GM23338 (cell line): Measurements from ENCODE around the gene GRID2. TPM values are rescaled to one million over a fixed set of nuclear protein-coding genes. Genes with fewer than 3 reads are reported as not detected.

Source experiments
- ATAC-seq: fragments of 200-7000 bp; cut with Tn5 transposase; 3 replicates; pipeline ENCODE4 v1.9.1; 2020
- DNase-seq: peaks from one replicate; pipeline ENCODE4 v3.0.0-alpha.2; 2015; ENCODE audit warnings: low spot score
- H2AFZ ChIP-seq: fragments of 200-600 bp; sonication (generic); 2 replicates; pipeline ENCODE4 v1.8.0; 2016; ENCODE audit warnings: antibody characterized with exemption, mild to moderate bottlenecking, moderate library complexity
- H3F3A ChIP-seq: fragments of 200-600 bp; sonication (generic); replicated peaks from 2 replicates; pipeline ENCODE4 v1.8.0; 2017; ENCODE audit warnings: antibody characterized with exemption, mixed run types, low read depth
- H3K27ac ChIP-seq: fragments of 200-600 bp; sonication (generic); 2 replicates; pipeline ENCODE4 v1.6.1; 2016; ENCODE audit warnings: low read depth
- H3K27me3 ChIP-seq: fragments of 200-600 bp; sonication (generic); 2 replicates; pipeline ENCODE4 v1.8.0; 2016; ENCODE audit warnings: mild to moderate bottlenecking, mixed run types, moderate library complexity; ENCODE audit not compliant: insufficient read depth
- H3K36me3 ChIP-seq: fragments of 200-600 bp; sonication (generic); 2 replicates; pipeline ENCODE4 v1.8.0; 2016; ENCODE audit warnings: mild to moderate bottlenecking; ENCODE audit not compliant: insufficient read depth
- H3K4me1 ChIP-seq: fragments of 200-600 bp; sonication (generic); 2 replicates; pipeline ENCODE4 v1.8.0; 2016; ENCODE audit warnings: mild to moderate bottlenecking, moderate library complexity; ENCODE audit not compliant: insufficient read depth
- H3K4me2 ChIP-seq: fragments of 200-600 bp; sonication (generic); 2 replicates; pipeline ENCODE4 v1.7.1; 2017; ENCODE audit warnings: mixed run types
- H3K4me3 ChIP-seq: fragments of 200-600 bp; sonication (generic); 2 replicates; pipeline ENCODE4 v1.6.1; 2016; ENCODE audit warnings: mixed run types
- H3K79me2 ChIP-seq: fragments of 200-600 bp; sonication (generic); replicated peaks from 2 replicates; pipeline ENCODE4 v1.8.0; 2017; ENCODE audit warnings: mild to moderate bottlenecking; ENCODE audit not compliant: insufficient read depth
- H3K9me2 ChIP-seq: fragments of 200-600 bp; sonication (generic); 2 replicates; pipeline ENCODE4 v1.8.0; 2017; ENCODE audit not compliant: insufficient read depth
- H4K20me1 ChIP-seq: fragments of 200-600 bp; sonication (generic); replicated peaks from 2 replicates; pipeline ENCODE4 v1.8.0; 2017; ENCODE audit warnings: mild to moderate bottlenecking; ENCODE audit not compliant: insufficient read depth
- H3K27ac Mint-ChIP-seq: 2 replicates; pipeline ENCODE4 v1.8.0; 2020; ENCODE audit warnings: inconsistent platforms, mild to moderate bottlenecking, moderate library complexity, mixed read lengths
- H3K27me3 Mint-ChIP-seq: 3 replicates; pipeline ENCODE4 v1.8.0; 2022; ENCODE audit warnings: low read depth, mild to moderate bottlenecking, moderate library complexity, mixed read lengths, inconsistent platforms; ENCODE audit not compliant: insufficient read depth, poor library complexity
- H3K36me3 Mint-ChIP-seq: 3 replicates; pipeline ENCODE4 v1.8.0; 2021; ENCODE audit warnings: low read depth, mild to moderate bottlenecking, inconsistent platforms, moderate library complexity, mixed read lengths
- H3K4me1 Mint-ChIP-seq: 3 replicates; pipeline ENCODE4 v1.8.0; 2020; ENCODE audit warnings: mild to moderate bottlenecking, inconsistent platforms, mixed read lengths
- H3K4me3 Mint-ChIP-seq: 3 replicates; pipeline ENCODE4 v1.8.0; 2021; ENCODE audit warnings: moderate library complexity, mild to moderate bottlenecking, inconsistent platforms, mixed read lengths
- H3K9me3 Mint-ChIP-seq: 3 replicates; pipeline ENCODE4 v1.8.0; 2020; ENCODE audit warnings: moderate library complexity, mild to moderate bottlenecking, inconsistent platforms, mixed read lengths
- CREB1 ChIP-seq: fragments of 250-450 bp; sonication (Bioruptor Pico); IDR thresholded peaks from 2 replicates; pipeline ENCODE4 v1.5.0; 2020; ENCODE audit warnings: low read depth, mild to moderate bottlenecking, moderate library complexity
- CTCF ChIP-seq, 2 experiments: fragments of 200-600 bp in 1 of 2; sonication (generic) in 1 of 2; conservative IDR thresholded peaks; 2 replicates each; pipeline versions ENCODE4 v1.5.1 to v1.6.1; 2016 to 2017; ENCODE audit warnings: antibody characterized with exemption in 2 of 2, low read depth in 2 of 2, mild to moderate bottlenecking in 2 of 2, moderate library complexity in 1 of 2
- ETS1 ChIP-seq: IDR thresholded peaks from 2 replicates; pipeline ENCODE4 v1.6.1; 2016; ENCODE audit warnings: antibody characterized with exemption
- EZH2 ChIP-seq: fragments of 200-600 bp; sonication (generic); IDR thresholded peaks from one replicate; pipeline ENCODE4 v1.8.0; 2017; ENCODE audit warnings: antibody characterized with exemption, mild to moderate bottlenecking, low read depth; ENCODE audit not compliant: unreplicated experiment
- EZH2phosphoT487 ChIP-seq: fragments of 200-600 bp; sonication (generic); IDR thresholded peaks from one replicate; pipeline ENCODE4 v1.8.1; 2018; ENCODE audit warnings: antibody characterized with exemption; ENCODE audit not compliant: unreplicated experiment
- JUNB ChIP-seq: IDR thresholded peaks from one replicate; pipeline ENCODE4 v1.6.1; 2016; ENCODE audit warnings: antibody characterized with exemption; ENCODE audit not compliant: unreplicated experiment
- NANOG ChIP-seq: IDR thresholded peaks from 2 replicates; pipeline ENCODE4 v1.6.1; 2016; ENCODE audit warnings: antibody characterized with exemption, borderline replicate concordance
- POLR2AphosphoS5 ChIP-seq: IDR thresholded peaks from 2 replicates; pipeline ENCODE4 v1.6.1; 2016; ENCODE audit warnings: antibody characterized with exemption, low read depth
- REST ChIP-seq: IDR thresholded peaks from one replicate; pipeline ENCODE4 v1.6.1; 2018; ENCODE audit warnings: antibody characterized with exemption; ENCODE audit not compliant: unreplicated experiment
- STAT1 ChIP-seq: IDR thresholded peaks from one replicate; pipeline ENCODE4 v1.6.1; 2016; ENCODE audit warnings: antibody characterized with exemption; ENCODE audit not compliant: unreplicated experiment
- ZNF114 ChIP-seq: fragments of 250-450 bp; sonication (Bioruptor Pico); IDR thresholded peaks from 2 replicates; pipeline ENCODE4 v1.5.0; 2020; ENCODE audit warnings: mild to moderate bottlenecking, moderate library complexity
- ZNF331 ChIP-seq: fragments of 250-450 bp; sonication (Bioruptor Pico); IDR thresholded peaks from 2 replicates; pipeline ENCODE4 v1.5.0; 2020; ENCODE audit warnings: low read depth, mild to moderate bottlenecking, moderate library complexity
- ZNF462 ChIP-seq: fragments of 250-450 bp; sonication (Bioruptor Pico); IDR thresholded peaks from 2 replicates; pipeline ENCODE4 v1.5.0; 2020; ENCODE audit warnings: mild to moderate bottlenecking, moderate library complexity
- polyA plus RNA-seq: library from polyadenylated mRNA; unstranded; fragments of >200 nt; fragmentation: Nextera tagmentation; extraction: Ambion mirVana; gene quantifications from 2 replicates; pipeline ENCODE4 v1.2.1, GENCODE V29; 2016
- total RNA-seq: library from RNA; depleted of rRNA; stranded (reverse); fragments of >200 nt; shearing (Covaris generic); gene quantifications from 2 replicates; pipeline ENCODE4 v1.2.3, GENCODE V29; 2014

GRID2 gene
- total and polyA plus RNA-seq, 2 experiments from 2014 or later = 19.9 to 65.4 TPM

- no peak overlapping the region for H3K27ac Mint-ChIP-seq
- ATAC-seq (no peak), DNase-seq (no peak)
- no peak overlapping the region for H3K4me3 ChIP-seq
- H3K4me1 ChIP-seq = peaks cover 12% of the 10 kb centered on the region; the same call in 1 of the 2 replicates
- no peak overlapping the region for H3K4me3 Mint-ChIP-seq
- H3K36me3 Mint-ChIP-seq = no peaks in the 10 kb centered on the region
- no peaks in the 10 kb centered on the region for H3K79me2 ChIP-seq
- peaks cover 5% of the 10 kb centered on the region for H3K27me3 Mint-ChIP-seq
- no peak for TF ChIP-seq CREB1
- no peak for TF ChIP-seq STAT1
- no peak for TF ChIP-seq CTCF (conservative IDR thresholded peaks at IDR 0.05; ENCODE audit: low read depth in 2 of 2)
- TF ChIP-seq NANOG = no peak
- TF ChIP-seq ZNF331 (CRISPR knock-in tag) = no peak
- TF ChIP-seq EZH2phosphoT487 = no peak
- TF ChIP-seq JUNB = no peak
- no peak for TF ChIP-seq POLR2AphosphoS5
- no peak for TF ChIP-seq EZH2
- no peak for TF ChIP-seq REST
- no peak for TF ChIP-seq ZNF462 (CRISPR knock-in tag)
- no peak for TF ChIP-seq ZNF114 (CRISPR knock-in tag)
- TF ChIP-seq ETS1 = no peak
- no peak overlapping the region for H3K27ac ChIP-seq
- H3K4me1 Mint-ChIP-seq = peaks cover 26% of the 10 kb centered on the region
- H4K20me1 ChIP-seq = no peaks in the 10 kb centered on the region
- no peaks in the 10 kb centered on the region for H3F3A ChIP-seq
- no peak overlapping the region for H3K4me2 ChIP-seq
- no peak overlapping the region for H2AFZ ChIP-seq
- H3K36me3 ChIP-seq = no peaks in the 10 kb centered on the region
- no peaks in the 10 kb centered on the region for H3K27me3 ChIP-seq
- H3K9me3 Mint-ChIP-seq = no peaks in the 10 kb centered on the region
- H3K9me2 ChIP-seq = no peaks in the 10 kb centered on the region
Observed at GRCh38 chr4:93744961-93745360, 1441.2 kb downstream of the GRID2 start.
